Measurements from ENCODE around the gene COL25A1. TPM values are rescaled to one million over a fixed set of nuclear protein-coding genes. Genes with fewer than 3 reads are reported as not detected.

Gene COL25A1
- total RNA-seq, 4 donors from 2014 or later = 0.06 to 0.53 (median 0.23) TPM

DNA sequence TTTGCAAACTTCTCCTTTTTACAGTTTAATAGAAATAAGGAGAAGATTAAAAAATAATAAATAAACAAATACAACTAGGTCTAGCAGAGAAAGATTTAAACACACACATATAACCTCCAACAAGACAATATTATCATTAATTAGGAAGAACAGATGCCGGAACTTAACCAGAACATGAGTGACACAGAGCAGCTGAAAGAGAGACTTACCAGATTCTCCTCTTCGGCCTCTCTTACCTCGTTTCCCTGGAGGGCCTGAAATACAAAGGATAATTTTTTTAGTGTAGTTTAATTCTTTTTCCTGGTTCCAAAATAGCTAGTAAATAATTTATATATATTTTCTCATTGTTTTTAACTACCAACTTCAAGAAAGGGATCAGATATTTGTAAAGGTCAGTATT is 252.5 kb downstream of the COL25A1 start:
- H3K27me3 ChIP-seq = no peaks in the 10 kb centered on the region
- peaks cover 0 to 12% (median 3%) of the 10 kb centered on the region in 3 donors for H3K4me1 ChIP-seq
- intact Hi-C loops (cut with DNase I) = no loop called here
- no peak for TF ChIP-seq POLR2A (IDR thresholded peaks at IDR 0.05)
- TF ChIP-seq, protein P1, sequence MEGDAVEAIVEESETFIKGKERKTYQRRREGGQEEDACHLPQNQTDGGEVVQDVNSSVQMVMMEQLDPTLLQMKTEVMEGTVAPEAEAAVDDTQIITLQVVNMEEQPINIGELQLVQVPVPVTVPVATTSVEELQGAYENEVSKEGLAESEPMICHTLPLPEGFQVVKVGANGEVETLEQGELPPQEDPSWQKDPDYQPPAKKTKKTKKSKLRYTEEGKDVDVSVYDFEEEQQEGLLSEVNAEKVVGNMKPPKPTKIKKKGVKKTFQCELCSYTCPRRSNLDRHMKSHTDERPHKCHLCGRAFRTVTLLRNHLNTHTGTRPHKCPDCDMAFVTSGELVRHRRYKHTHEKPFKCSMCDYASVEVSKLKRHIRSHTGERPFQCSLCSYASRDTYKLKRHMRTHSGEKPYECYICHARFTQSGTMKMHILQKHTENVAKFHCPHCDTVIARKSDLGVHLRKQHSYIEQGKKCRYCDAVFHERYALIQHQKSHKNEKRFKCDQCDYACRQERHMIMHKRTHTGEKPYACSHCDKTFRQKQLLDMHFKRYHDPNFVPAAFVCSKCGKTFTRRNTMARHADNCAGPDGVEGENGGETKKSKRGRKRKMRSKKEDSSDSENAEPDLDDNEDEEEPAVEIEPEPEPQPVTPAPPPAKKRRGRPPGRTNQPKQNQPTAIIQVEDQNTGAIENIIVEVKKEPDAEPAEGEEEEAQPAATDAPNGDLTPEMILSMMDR (IDR thresholded peaks at IDR 0.05) = no peak
- H3K36me3 ChIP-seq = no peaks in the 10 kb centered on the region
- 80 to 90% methylated on average over 3 of the region's 3 CpGs for WGBS, 2 donors
- H3K27ac ChIP-seq = no peak overlapping the region
- H3K9me3 ChIP-seq = no peaks in the 10 kb centered on the region
- no peak for DNase-seq
- H3K4me3 ChIP-seq = no peak overlapping the region

DNA sequence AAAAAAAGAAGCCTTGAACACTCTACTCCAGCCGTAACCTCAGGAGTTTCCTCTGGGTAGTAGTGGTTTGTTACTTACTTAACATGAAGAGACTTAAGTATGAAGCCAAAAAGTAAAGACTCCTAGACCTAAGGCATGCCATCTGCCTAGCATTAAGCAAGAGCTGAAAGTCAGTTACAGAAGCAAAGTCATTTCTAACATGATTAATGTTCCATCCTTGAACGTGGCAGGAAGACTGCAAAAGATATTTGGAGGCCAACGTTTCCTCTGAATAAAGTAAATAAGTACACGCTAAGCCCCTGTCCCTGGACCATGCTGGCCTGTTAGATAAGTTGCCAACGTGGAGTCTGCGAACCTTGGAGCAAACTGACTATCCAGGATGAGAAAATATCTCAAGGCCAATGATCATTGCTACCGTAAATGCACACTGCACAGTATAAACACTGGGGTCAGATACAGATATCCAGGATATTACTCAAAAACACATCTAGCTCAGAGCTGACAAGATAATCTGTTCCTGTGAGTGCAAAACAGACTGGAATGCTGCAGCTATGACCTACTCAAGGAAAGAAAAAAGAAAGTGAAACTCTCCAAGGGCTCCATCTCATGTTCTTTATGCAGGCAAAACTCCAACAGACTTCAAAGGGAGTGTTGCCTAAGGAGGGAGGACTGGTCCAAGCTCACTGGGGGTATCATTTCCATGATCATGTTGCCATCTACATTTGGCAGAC is 255.8 kb downstream of the COL25A1 start:
- Histone ChIP-seq H3K4me3 (peak overlapping the region in 2 of 4 donors; percentile 21 to 55), H3K9me3 (no peaks in the 10 kb centered on the region), H3K27ac (peak overlapping the region in 2 of 4 donors; percentile 46 to 68), H3K36me3 (no peaks in the 10 kb centered on the region), H3K27me3 (no peaks in the 10 kb centered on the region), H3K4me1 (peaks cover 0 to 12% (median 3%) of the 10 kb centered on the region in 3 donors)
- no peak for DNase-seq
- intact Hi-C loops (cut with DNase I) = no loop called here
- 8 to 11% methylated on average over 7 of the region's 7 CpGs for WGBS, 2 donors
- no peak for TF ChIP-seq POLR2A (IDR thresholded peaks at IDR 0.05)
- TF ChIP-seq, protein P1 (IDR thresholded peaks at IDR 0.05) = no peak

DNA sequence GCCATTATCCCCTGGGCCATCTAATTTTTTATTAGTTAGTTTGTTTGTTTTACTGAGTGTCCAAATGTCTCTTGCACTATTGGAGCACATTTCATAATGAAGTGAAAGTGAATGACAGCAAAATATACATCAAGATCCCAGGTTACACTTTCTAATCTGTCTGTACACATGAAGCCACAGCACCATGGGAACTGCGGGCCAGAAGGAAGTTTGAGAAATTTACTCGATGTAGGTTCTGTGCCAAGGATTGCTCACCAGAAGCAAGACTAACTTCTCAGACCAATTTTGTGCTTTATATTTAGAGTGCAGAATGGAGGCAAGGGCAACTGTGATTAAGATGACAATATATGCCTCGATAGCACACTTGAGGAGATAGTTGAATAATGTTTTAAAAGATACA is 258.0 kb downstream of the COL25A1 start:
- Histone ChIP-seq H3K4me1 (peaks cover 0 to 12% (median 3%) of the 10 kb centered on the region in 3 donors), H3K27me3 (no peaks in the 10 kb centered on the region), H3K9me3 (no peaks in the 10 kb centered on the region), H3K4me3 (no peak overlapping the region), H3K36me3 (no peaks in the 10 kb centered on the region), H3K27ac (no peak overlapping the region)
- no peak for DNase-seq
- TF ChIP-seq, protein P1 (IDR thresholded peaks at IDR 0.05) = no peak
- no peak for TF ChIP-seq POLR2A (IDR thresholded peaks at IDR 0.05)
- WGBS, 2 donors = 29 to 32% methylated on average over 3 of the region's 3 CpGs
- intact Hi-C loops (cut with DNase I) = no loop called here

DNA sequence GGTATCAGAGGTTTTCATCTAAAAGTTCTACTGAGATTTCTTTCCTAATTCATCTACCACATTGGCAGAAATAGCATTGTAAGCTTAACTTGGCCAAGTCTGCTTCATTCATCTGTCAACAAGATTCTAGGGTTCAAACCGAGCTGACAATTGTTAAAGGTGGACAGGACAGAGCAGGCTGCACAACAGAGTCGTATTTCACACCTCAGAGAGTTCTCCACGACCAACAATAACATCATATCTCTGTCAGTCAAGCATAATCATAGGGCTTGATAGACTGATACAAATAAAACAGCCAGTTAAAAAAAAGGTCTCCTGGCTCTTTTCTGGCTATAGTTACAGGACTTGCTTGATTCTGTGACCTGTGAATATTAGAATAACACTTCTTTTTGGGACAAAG is 259.2 kb downstream of the COL25A1 start:
- H3K4me3 ChIP-seq = no peak overlapping the region

DNA sequence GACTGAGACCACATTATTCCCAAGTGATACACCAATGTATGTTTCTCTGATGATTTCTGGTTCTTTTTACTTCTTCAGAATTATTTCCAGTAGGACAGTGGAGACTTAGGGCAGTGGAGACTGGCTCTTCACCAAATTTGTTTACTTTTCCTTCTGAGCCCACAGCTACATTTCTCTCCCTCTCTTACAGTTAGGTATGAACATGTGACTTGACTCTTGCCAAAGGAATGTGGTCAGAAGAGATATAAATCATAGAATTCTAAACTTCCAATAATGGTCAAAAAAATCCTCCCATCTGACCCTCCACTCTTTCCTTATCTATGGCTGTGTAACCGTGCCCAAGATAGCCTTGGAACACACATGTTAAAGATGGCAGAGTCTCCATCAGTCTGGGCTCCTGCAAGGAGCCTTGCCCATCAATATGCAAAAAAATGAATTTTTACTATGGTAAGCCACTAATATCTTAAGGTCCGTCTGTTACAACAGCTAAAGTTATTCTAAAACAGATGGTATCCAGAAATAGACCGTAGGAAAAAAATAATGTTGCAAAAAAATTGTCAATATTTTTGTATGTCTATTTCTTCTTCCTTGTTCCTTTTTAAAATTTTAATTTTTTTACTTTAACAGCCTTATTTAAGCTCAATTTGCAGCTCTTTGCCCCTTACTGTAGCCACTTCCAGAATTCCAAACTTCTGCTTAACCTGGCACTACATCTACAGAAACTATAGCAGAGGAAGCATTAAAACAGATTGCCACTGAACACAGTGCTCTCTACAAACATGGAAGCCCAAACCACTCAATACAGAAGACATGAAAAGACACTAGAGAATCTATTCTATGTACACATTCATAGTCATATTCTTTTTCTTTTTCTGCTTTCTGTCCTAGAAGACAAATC is 260.7 kb downstream of the COL25A1 start:
- 86 to 88% methylated on average over 3 of the region's 3 CpGs for WGBS, 2 donors
- Histone ChIP-seq H3K4me3 (no peak overlapping the region), H3K4me1 (peaks cover 0 to 8% (median 3%) of the 10 kb centered on the region in 3 donors), H3K9me3 (no peaks in the 10 kb centered on the region), H3K27ac (no peak overlapping the region), H3K36me3 (no peaks in the 10 kb centered on the region), H3K27me3 (no peaks in the 10 kb centered on the region)
- intact Hi-C loops (cut with DNase I) = no loop called here
- DNase-seq = no peak
- TF ChIP-seq, protein P1 (IDR thresholded peaks at IDR 0.05) = no peak
- no peak for TF ChIP-seq POLR2A (IDR thresholded peaks at IDR 0.05)

More for the DNA sequence above, 259.2 kb downstream of the COL25A1 start:
- no peaks in the 10 kb centered on the region for H3K9me3 ChIP-seq
- intact Hi-C loops (cut with DNase I) = no loop called here
- DNase-seq = no peak
- H3K27me3 ChIP-seq = no peaks in the 10 kb centered on the region
- TF ChIP-seq POLR2A (IDR thresholded peaks at IDR 0.05) = no peak
- no peaks in the 10 kb centered on the region for H3K36me3 ChIP-seq
- WGBS, 2 donors = 68 to 72% methylated on average over 3 of the region's 3 CpGs
- H3K4me1 ChIP-seq = peaks cover 0 to 12% (median 3%) of the 10 kb centered on the region in 3 donors
- no peak overlapping the region for H3K27ac ChIP-seq
